Right ventricle myocardium inferior (tissue), 1 donor: ENCODE measurements around the gene TROAP. TPM values are rescaled to one million over a fixed set of nuclear protein-coding genes. Genes with fewer than 3 reads are reported as not detected.
"Not testable (repeated sequence)": the region's sequence is repeated elsewhere in the genome, so short reads cannot be mapped to it uniquely, and the experiment has no call there.

Experiments used
- ATAC-seq: fragments of 200-7000 bp; cut with Tn5 transposase; one replicate; pipeline ENCODE4 v1.9.1; 2020; ENCODE audit warnings: mild to moderate bottlenecking, moderate library complexity
- DNase-seq: peaks from one replicate; pipeline ENCODE4 v3.0.0; 2021; ENCODE audit errors: missing footprints
- intact Hi-C: fragments of 100-400 bp; cut with DNase I; formaldehyde crosslinking; loops from one replicate; pipeline ENCODE4 v1.11.0; 2022
- total RNA-seq: library from RNA; stranded (reverse); fragmentation: NEBNext Ultra II Directional; extraction: Animal tissue kit (Norgen Biotek cat#: 25700); gene quantifications from one replicate; pipeline ENCODE4 v1.2.1, GENCODE V29; 2021
- donor health status: DM: no; HTN: yes; CAD: no; lungs with severe emphysema.

The TROAP gene
- total RNA-seq, 1 donor from 2014 or later = 0.97 TPM

- intact Hi-C loops = no loop called here
- ATAC-seq (no peak), DNase-seq (no peak)
Observed at GRCh38 chr12:49355913-49356312, 32.9 kb downstream of the TROAP start.

GRCh38 chr12:49357103-49357678 lies 34.1 kb downstream of the TROAP start:
- ATAC-seq (no peak), DNase-seq (no peak)
- intact Hi-C loops = no loop called here

GRCh38 chr12:49358483-49359141 lies 35.6 kb downstream of the TROAP start:
- intact Hi-C loops = loop anchor here (1.0 kb wide), 2 partner anchors 156 to 222 kb away; no protein-coding TSS in a partner anchor
- peak; percentile 67 for ATAC-seq
- DNase-seq = no peak

GRCh38 chr12:49359671-49360070 lies 36.6 kb downstream of the TROAP start:
- no peak for ATAC-seq
- intact Hi-C loops = no loop called here
- DNase-seq = no peak

GRCh38 chr12:49362077-49362476 lies 39.0 kb downstream of the TROAP start:
- DNase-seq (no peak), ATAC-seq (no peak)
- intact Hi-C loops = no loop called here

GRCh38 chr12:49364989-49365388 lies 41.9 kb downstream of the TROAP start:
- ATAC-seq = no peak
- intact Hi-C loops = no loop called here
- no peak for DNase-seq

GRCh38 chr12:49365542-49365941 lies 42.5 kb downstream of the TROAP start:
- intact Hi-C loops = no loop called here
- no peak for DNase-seq
- ATAC-seq = no peak

GRCh38 chr12:49366096-49366651 lies 43.1 kb downstream of the TROAP start:
- ATAC-seq (no peak), DNase-seq (no peak)
- intact Hi-C loops = no loop called here

GRCh38 chr12:49366652-49367380 lies 43.8 kb downstream of the TROAP start:
- intact Hi-C loops = no loop called here
- peak; percentile 92 for DNase-seq
- peak; percentile 95 for ATAC-seq

- peak; percentile 2 for ATAC-seq
- DNase-seq = peak; percentile 96
- intact Hi-C loops = no loop called here
Observed at GRCh38 chr12:49367381-49368239, 44.6 kb downstream of the TROAP start, which contains the start of gene SPATS2. Gene SPATS2 (plus strand): TSS chr12:49367462. CDS start chr12:49461013, 93,551 bp downstream.

GRCh38 chr12:49368240-49368600 lies 45.2 kb downstream of the TROAP start:
- intact Hi-C loops = no loop called here
- DNase-seq (no peak), ATAC-seq (no peak)

GRCh38 chr12:49369411-49370145 lies 46.5 kb downstream of the TROAP start:
- no peak for ATAC-seq
- intact Hi-C loops = no loop called here
- no peak for DNase-seq

- no peak for DNase-seq
- no peak for ATAC-seq
- intact Hi-C loops = no loop called here
Observed at GRCh38 chr12:49370539-49370938, 47.5 kb downstream of the TROAP start.

- DNase-seq = no peak
- intact Hi-C loops = no loop called here
- no peak for ATAC-seq
Observed at GRCh38 chr12:49375406-49375805, 52.4 kb downstream of the TROAP start.

- no peak for ATAC-seq
Observed at GRCh38 chr12:49377386-49377785, 54.3 kb downstream of the TROAP start.

GRCh38 chr12:49380184-49380583 lies 57.1 kb downstream of the TROAP start:
- ATAC-seq, DNase-seq, intact Hi-C loops: not testable (repeated sequence)

More at GRCh38 chr12:49377386-49377785, 54.3 kb downstream of the TROAP start:
- intact Hi-C loops = no loop called here
- DNase-seq = no peak
